Stimulated activated CD8-positive, alpha-beta memory T cell treated with anti-CD3 and anti-CD28 coated beads, Interleukin-15, amount 100 ng/mL, for 24 hours (primary cell): Measurements from ENCODE around the gene DOCK10.

ENCODE experiments used
- DNase-seq: peaks from one replicate; pipeline ENCODE4 v3.0.0-alpha.2; 2020; ENCODE audit warnings: low read depth

DOCK10 gene

GRCh38 chr2:224833986-224834385 is 208.3 kb downstream of the DOCK10 start:
- no peak for DNase-seq

GRCh38 chr2:224832207-224832606 is 210.1 kb downstream of the DOCK10 start:
- DNase-seq, result no peak

DNA sequence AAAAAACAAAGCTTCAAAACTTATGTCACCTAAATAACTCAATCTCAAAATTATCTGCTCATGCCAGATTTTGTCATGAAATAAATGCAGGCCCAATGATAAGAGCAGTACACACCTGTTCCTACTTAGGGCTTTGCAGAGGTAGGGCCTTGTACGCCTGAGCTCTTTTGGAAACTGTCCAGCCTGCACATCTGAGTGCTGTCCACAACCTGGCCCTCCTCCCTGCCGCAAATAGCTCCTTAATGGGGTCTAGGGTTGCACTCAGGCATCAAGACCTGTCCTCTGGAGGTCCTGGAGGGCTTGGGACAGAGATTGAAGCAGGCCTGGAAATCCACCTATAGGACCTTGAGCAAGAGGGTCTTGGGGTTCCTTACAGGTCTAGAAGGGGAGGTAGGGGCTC is 210.7 kb downstream of the DOCK10 start:
- DNase-seq, result no peak

GRCh38 chr2:224820283-224820991 is 221.8 kb downstream of the DOCK10 start:
- no peak for DNase-seq

DNA sequence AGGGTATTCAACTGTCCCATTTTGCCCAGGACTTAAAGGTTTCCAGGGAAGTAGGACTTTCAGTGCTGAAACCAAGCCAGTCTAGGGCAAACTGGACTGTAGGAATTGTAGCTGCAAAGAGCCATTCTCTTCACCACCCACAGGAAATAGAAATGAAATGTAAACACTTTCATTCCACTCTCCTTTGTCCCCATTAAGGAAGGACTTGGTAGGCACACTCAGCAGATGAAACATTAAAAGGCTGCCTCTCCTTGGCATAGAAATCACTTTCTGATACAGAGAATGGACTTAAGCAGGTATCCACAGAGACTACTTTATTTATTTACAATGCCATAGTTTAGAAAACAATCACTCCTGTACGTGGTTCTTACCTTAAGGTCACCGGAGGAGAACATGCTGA is 223.2 kb downstream of the DOCK10 start:
- DNase-seq, result no peak

GRCh38 chr2:224817676-224818075 is 224.6 kb downstream of the DOCK10 start:
- DNase-seq, result no peak

GRCh38 chr2:224816816-224817215 is 225.5 kb downstream of the DOCK10 start:
- DNase-seq, result no peak

DNA sequence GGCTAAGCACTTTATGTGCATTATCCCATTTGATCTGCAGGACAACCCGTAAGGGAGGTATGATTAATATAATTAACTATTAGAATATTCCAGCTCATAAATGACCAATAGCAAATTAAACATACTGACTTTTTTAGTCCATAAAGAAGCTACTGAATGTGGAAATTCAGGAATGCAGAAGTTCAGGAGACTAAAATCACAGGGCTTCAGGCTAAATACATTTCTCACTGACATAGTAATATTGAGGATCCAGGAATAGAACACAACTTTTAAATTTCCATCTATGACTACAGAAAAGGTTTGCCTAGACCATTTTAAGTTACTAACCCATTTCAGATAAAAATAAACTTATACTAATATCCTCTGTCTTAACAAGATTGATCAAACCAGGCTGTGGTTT is 228.7 kb downstream of the DOCK10 start:
- DNase-seq, result no peak

GRCh38 chr2:224807153-224807964 is 234.9 kb downstream of the DOCK10 start:
- DNase-seq, result no peak

DNA sequence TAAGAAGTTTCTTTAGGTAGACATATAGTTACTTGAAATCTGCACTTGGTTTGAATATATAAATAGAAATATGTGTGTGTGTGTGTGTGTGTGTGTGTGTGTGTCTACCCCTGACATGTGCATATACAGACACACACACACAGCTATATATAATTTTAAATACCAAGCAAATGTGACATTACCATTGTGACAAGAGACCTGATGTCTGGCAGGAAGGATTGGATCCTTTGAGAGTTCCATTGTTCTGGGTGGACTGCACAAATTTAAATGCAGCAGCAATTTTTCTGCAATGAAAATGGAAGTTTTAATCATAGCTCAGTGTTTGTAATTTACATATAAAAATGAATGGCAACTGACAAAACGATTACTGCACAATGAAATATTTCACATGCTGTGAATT is 238.3 kb downstream of the DOCK10 start:
- no peak for DNase-seq

DNA sequence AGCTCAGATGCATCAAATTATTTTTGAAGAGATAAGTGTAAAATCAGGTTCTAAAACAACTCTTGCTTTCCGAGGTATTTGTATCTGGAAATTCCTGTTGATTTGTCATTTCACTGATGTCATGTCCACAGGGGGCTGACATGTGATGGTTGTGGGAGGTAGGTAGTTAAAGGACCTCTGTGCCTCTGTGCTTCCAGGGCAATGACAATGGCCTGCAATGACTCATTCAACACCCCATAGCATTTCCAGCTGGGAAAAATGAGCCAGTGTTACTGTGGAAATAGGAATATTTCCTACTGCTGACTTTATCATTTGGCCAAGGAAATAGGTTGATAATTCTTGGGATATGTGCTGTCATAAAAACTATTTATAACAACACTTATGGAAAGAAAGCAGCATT is 239.9 kb downstream of the DOCK10 start:
- DNase-seq, result no peak

- DNase-seq, result no peak
Measured at GRCh38 chr2:224801360-224801759, 240.9 kb downstream of the DOCK10 start.

GRCh38 chr2:224799691-224800090 is 242.6 kb downstream of the DOCK10 start:
- DNase-seq, result no peak

DNA sequence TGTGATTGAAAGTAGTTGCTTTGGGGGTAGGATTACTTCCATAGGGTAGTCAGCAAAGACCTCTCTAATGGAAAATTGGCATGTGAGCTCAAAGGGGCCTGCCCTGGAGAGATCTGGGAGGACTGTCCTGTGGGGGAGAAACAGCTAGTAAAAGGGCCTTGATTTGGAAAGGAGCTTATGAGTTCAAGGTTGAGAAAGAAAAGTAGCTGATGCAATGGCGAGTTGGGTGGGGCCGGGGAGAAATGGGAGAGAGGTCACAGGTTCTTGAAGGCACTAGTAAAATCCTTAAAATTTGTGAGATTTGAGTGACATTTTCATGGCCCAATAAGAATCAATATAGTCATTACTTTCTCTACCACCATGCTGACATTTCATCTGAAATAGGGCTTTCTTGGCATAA is 244.1 kb downstream of the DOCK10 start:
- no peak for DNase-seq

- no peak for DNase-seq
Measured at GRCh38 chr2:224796695-224797305, 245.5 kb downstream of the DOCK10 start.

DNA sequence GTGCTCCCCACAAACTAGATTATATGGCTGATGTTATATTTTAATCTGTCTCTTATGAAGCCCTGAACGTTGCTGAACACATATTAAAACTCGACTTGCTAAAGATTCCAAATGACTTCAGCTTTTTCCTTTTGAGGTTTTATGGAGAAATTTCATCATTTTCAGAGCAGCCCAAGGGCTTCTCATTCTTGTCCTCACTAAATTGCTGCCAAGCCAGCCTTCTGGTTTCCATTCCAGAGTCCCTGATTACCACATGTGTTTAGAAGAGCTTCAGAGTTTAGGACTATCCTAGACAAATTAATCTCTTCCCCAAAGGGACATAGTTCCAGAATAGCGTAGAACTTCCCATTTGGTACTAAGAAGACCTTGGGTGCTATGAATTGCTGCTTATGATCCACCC is 248.3 kb downstream of the DOCK10 start:
- DNase-seq, result no peak

GRCh38 chr2:224786848-224787247 is 255.4 kb downstream of the DOCK10 start:
- DNase-seq, result no peak

- DNase-seq, result no peak
Measured at GRCh38 chr2:224781400-224781799, 260.9 kb downstream of the DOCK10 start.

DNA sequence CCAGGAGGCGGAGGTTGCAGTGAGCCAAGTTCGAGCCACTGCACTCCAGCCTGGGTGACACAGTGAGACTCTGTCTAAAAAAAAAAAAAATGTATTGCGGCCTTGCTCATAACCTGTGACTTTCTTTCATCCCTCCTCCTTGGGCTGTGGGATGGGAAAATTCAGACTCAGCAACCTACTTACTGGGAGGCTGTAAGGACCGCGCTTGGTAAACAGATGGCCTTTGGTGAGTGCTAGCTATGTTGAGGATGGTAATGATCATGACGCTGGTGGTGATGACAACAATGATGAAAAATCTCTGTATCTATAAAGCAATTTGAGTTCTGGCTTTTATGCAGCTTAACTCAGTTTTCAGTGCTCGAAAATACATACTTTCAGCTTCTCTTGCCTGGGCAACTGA is 261.4 kb downstream of the DOCK10 start:
- no peak for DNase-seq

DNA sequence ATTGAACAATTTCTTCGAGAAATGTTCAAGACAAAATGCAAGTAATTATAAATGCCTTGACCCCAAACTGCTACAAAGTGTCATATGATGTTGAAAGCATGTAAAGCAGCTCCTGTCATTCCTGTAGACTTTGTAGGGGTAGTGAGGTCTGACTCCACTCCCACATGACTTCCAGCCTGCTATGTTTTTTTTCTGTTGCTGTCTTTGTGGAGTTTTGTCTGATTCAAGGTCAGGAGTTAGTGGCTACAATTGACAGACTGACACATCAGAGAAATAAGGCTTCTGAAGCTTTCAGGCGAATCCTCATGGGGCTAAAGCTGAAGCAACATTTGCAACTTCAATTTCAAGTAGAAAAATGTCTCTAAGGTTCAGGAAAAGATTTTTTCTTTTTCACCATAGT is 262.2 kb downstream of the DOCK10 start:
- no peak for DNase-seq

DNA sequence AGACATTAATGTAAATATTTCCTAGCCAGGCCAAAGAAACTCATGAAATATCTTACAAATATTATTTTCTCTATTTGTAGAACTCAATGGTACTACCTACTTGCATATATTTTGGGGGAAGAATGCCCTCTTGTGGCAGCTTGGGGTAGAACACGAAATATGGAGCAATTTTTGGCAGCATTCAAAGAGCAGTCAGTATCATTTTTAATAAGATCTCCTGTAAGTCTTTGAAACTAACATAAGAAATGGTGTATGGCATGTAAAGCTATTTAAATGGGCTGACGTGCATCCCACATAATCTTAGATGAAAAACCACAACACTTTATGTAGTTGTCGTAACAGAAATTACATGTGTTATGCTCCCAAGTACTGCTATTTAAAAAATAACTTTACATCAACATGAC is 263.8 kb downstream of the DOCK10 start:
- peak; percentile 15 for DNase-seq

- DNase-seq, result no peak
Measured at GRCh38 chr2:224777559-224777930, 264.7 kb downstream of the DOCK10 start.
